ENCODE measurements around the gene TBL1XR1. TPM values are rescaled to one million over a fixed set of nuclear protein-coding genes. Genes with fewer than 3 reads are reported as not detected.
A peak's percentile ranks its signal among the peaks of the same experiment; 100 is the strongest.

Gene TBL1XR1
- total and polyA plus RNA-seq, 2 of the 13 experiments (the other 11 are each of a cell fraction or from before 2014, with no cell fraction given) = 57.7 to 62.5 TPM

GRCh38 chr3:177196456-177197040 is 734 bp downstream of the TBL1XR1 start (continued):
- TF ChIP-seq, protein P1, sequence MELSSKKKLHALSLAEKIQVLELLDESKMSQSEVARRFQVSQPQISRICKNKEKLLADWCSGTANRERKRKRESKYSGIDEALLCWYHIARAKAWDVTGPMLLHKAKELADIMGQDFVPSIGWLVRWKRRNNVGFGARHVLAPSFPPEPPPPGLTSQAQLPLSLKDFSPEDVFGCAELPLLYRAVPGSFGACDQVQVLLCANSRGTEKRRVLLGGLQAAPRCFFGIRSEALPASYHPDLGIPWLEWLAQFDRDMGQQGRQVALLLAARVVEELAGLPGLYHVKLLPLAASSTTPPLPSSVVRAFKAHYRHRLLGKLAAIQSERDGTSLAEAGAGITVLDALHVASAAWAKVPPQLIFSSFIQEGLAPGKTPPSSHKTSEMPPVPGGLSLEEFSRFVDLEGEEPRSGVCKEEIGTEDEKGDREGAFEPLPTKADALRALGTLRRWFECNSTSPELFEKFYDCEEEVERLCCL (CRISPR knock-in tag; IDR thresholded peaks at IDR 0.05; ENCODE audit: borderline replicate concordance) = no peak
- TF ChIP-seq TBL1XR1 (IDR thresholded peaks at IDR 0.05; ENCODE audit: borderline replicate concordance, low read length, partially characterized antibody) (no peak), ZNF33B (CRISPR knock-in tag; IDR thresholded peaks at IDR 0.05) (no peak), RAD51 (IDR thresholded peaks at IDR 0.05; ENCODE audit: borderline replicate concordance) (no peak), BHLHE40 (IDR thresholded peaks at IDR 0.05; ENCODE audit: low read length) (peak; percentile 65), ZSCAN30 (CRISPR knock-in tag; IDR thresholded peaks at IDR 0.05) (no peak), SKI (IDR thresholded peaks at IDR 0.05; ENCODE audit: partially characterized antibody) (no peak), ZNF652 (CRISPR knock-in tag; IDR thresholded peaks at IDR 0.05; ENCODE audit: borderline replicate concordance, low read depth) (no peak), ZNF598 (CRISPR knock-in tag; IDR thresholded peaks at IDR 0.05; ENCODE audit: borderline replicate concordance) (no peak), SMAD1 (CRISPR knock-in tag; IDR thresholded peaks at IDR 0.05; ENCODE audit: borderline replicate concordance, low read depth) (no peak), PRPF4 (IDR thresholded peaks at IDR 0.05; ENCODE audit: low read depth, low read length, poor library complexity, severe bottlenecking) (peak; percentile 5), ZMAT5 (CRISPR knock-in tag; IDR thresholded peaks at IDR 0.05; ENCODE audit: borderline replicate concordance, low read depth) (no peak), ASH2L (IDR thresholded peaks at IDR 0.05; ENCODE audit: insufficient read length, low read depth, low read length) (peak; percentile 18), NONO (IDR thresholded peaks at IDR 0.05) (no peak), NONO (CRISPR knock-in tag; conservative IDR thresholded peaks at IDR 0.05) (0 out of 2 replicates have a peak, but pooled peaks have one; percentile 4), RXRB (CRISPR knock-in tag; IDR thresholded peaks at IDR 0.05; ENCODE audit: borderline replicate concordance) (no peak), PHF8 (CRISPR knock-in tag; IDR thresholded peaks at IDR 0.05) (peak; percentile 43; the same call in 1 of the 2 replicates), DNMT3B (CRISPR knock-in tag; conservative IDR thresholded peaks at IDR 0.05) (no peak), ZKSCAN5 (CRISPR knock-in tag; IDR thresholded peaks at IDR 0.05) (no peak), PAF1 (CRISPR knock-in tag; IDR thresholded peaks at IDR 0.05) (no peak), PCBP2 (optimal IDR thresholded peaks at IDR 0.05; ENCODE audit: low read depth, low read length, poor library complexity, severe bottlenecking) (no peak), ELF4 (CRISPR knock-in tag; IDR thresholded peaks at IDR 0.05; ENCODE audit: borderline replicate concordance) (no peak)
- TF ChIP-seq, protein P2, sequence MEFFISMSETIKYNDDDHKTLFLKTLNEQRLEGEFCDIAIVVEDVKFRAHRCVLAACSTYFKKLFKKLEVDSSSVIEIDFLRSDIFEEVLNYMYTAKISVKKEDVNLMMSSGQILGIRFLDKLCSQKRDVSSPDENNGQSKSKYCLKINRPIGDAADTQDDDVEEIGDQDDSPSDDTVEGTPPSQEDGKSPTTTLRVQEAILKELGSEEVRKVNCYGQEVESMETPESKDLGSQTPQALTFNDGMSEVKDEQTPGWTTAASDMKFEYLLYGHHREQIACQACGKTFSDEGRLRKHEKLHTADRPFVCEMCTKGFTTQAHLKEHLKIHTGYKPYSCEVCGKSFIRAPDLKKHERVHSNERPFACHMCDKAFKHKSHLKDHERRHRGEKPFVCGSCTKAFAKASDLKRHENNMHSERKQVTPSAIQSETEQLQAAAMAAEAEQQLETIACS (CRISPR knock-in tag; IDR thresholded peaks at IDR 0.05) = 0 out of 2 replicates have a peak, but pooled peaks have one; percentile 60
- TF ChIP-seq, protein P3, sequence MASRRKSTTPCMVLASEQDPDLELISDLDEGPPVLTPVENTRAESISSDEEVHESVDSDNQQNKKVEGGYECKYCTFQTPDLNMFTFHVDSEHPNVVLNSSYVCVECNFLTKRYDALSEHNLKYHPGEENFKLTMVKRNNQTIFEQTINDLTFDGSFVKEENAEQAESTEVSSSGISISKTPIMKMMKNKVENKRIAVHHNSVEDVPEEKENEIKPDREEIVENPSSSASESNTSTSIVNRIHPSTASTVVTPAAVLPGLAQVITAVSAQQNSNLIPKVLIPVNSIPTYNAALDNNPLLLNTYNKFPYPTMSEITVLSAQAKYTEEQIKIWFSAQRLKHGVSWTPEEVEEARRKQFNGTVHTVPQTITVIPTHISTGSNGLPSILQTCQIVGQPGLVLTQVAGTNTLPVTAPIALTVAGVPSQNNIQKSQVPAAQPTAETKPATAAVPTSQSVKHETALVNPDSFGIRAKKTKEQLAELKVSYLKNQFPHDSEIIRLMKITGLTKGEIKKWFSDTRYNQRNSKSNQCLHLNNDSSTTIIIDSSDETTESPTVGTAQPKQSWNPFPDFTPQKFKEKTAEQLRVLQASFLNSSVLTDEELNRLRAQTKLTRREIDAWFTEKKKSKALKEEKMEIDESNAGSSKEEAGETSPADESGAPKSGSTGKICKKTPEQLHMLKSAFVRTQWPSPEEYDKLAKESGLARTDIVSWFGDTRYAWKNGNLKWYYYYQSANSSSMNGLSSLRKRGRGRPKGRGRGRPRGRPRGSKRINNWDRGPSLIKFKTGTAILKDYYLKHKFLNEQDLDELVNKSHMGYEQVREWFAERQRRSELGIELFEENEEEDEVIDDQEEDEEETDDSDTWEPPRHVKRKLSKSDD (CRISPR knock-in tag; IDR thresholded peaks at IDR 0.05; ENCODE audit: low read depth) = no peak
